ENCODE measurements around the gene PLEKHH2. TPM values are rescaled to one million over a fixed set of nuclear protein-coding genes. Genes with fewer than 3 reads are reported as not detected.

PLEKHH2 gene
- total RNA-seq, 1 donor, result 7.3 TPM

GRCh38 chr2:43800894-43801293, 163.8 kb downstream of the PLEKHH2 start:
- no peak overlapping the region for H3K4me3 ChIP-seq (ENCODE audit: low read depth, low read length)
- DNase-seq (ENCODE audit: low read depth), result no peak
- no peak for TF ChIP-seq CTCF (IDR thresholded peaks at IDR 0.05; ENCODE audit: insufficient read depth, low read depth, low read length)

GRCh38 chr2:43802135-43802534, 165.1 kb downstream of the PLEKHH2 start:
- no peak overlapping the region for H3K4me3 ChIP-seq (ENCODE audit: low read depth, low read length)
- no peak for DNase-seq (ENCODE audit: low read depth)
- no peak for TF ChIP-seq CTCF (IDR thresholded peaks at IDR 0.05; ENCODE audit: insufficient read depth, low read depth, low read length)

- no peak for TF ChIP-seq CTCF (IDR thresholded peaks at IDR 0.05; ENCODE audit: insufficient read depth, low read depth, low read length)
- H3K4me3 ChIP-seq (ENCODE audit: low read depth, low read length), result no peak overlapping the region
- peak; percentile 27 for DNase-seq (ENCODE audit: low read depth)
These were observed 166.1 kb downstream of the PLEKHH2 start for GRCh38 chr2:43803113-43803512.

- TF ChIP-seq CTCF (IDR thresholded peaks at IDR 0.05; ENCODE audit: insufficient read depth, low read depth, low read length), result no peak
- no peak for DNase-seq (ENCODE audit: low read depth)
- no peak overlapping the region for H3K4me3 ChIP-seq (ENCODE audit: low read depth, low read length)
These were observed 169.6 kb downstream of the PLEKHH2 start for GRCh38 chr2:43806719-43807031.

GRCh38 chr2:43810452-43810851, 173.4 kb downstream of the PLEKHH2 start:
- no peak for DNase-seq (ENCODE audit: low read depth)
- no peak overlapping the region for H3K4me3 ChIP-seq (ENCODE audit: low read depth, low read length)
- TF ChIP-seq CTCF (IDR thresholded peaks at IDR 0.05; ENCODE audit: insufficient read depth, low read depth, low read length), result no peak

GRCh38 chr2:43810888-43811287, 173.8 kb downstream of the PLEKHH2 start:
- DNase-seq (ENCODE audit: low read depth), result no peak
- TF ChIP-seq CTCF (IDR thresholded peaks at IDR 0.05; ENCODE audit: insufficient read depth, low read depth, low read length), result no peak
- H3K4me3 ChIP-seq (ENCODE audit: low read depth, low read length), result no peak overlapping the region

- H3K4me3 ChIP-seq (ENCODE audit: low read depth, low read length), result no peak overlapping the region
- TF ChIP-seq CTCF (IDR thresholded peaks at IDR 0.05; ENCODE audit: insufficient read depth, low read depth, low read length), result no peak
- no peak for DNase-seq (ENCODE audit: low read depth)
These were observed 174.9 kb downstream of the PLEKHH2 start for GRCh38 chr2:43812006-43812405.

Measured in fibroblast of villous mesenchyme (primary cell).